Smooth muscle cell (in vitro differentiated cells): ENCODE results near the gene SLC22A5. TPM values are rescaled to one million over a fixed set of nuclear protein-coding genes. Genes with fewer than 3 reads are reported as not detected.

Experiments used
- DNase-seq: peaks from one replicate; lab custom pipeline; 2025; ENCODE audit not compliant: unreplicated experiment; lab: John Stamatoyannopoulos, UW
- H2AFZ ChIP-seq: fragments of 200-600 bp; sonication (generic); 2 replicates; pipeline ENCODE4 v1.6.0; 2016; ENCODE audit warnings: antibody characterized with exemption, low read depth, mild to moderate bottlenecking
- H3F3A ChIP-seq: fragments of 200-600 bp; sonication (generic); 2 replicates; pipeline ENCODE4 v1.6.0; 2017; ENCODE audit warnings: antibody characterized with exemption, low read depth
- H3K27ac ChIP-seq: fragments of 200-600 bp; sonication (generic); 2 replicates; pipeline ENCODE4 v1.5.1; 2016; ENCODE audit warnings: low read depth, mild to moderate bottlenecking
- H3K27me3 ChIP-seq: fragments of 200-600 bp; sonication (generic); 2 replicates; pipeline ENCODE4 v1.6.1; 2016; ENCODE audit warnings: low read depth, mild to moderate bottlenecking
- H3K36me3 ChIP-seq: fragments of 200-600 bp; sonication (generic); 2 replicates; pipeline ENCODE4 v1.5.1; 2016; ENCODE audit warnings: low read depth
- H3K4me1 ChIP-seq: fragments of 200-600 bp; sonication (generic); 2 replicates; pipeline ENCODE4 v1.5.1; 2016; ENCODE audit warnings: low read depth
- H3K4me2 ChIP-seq: fragments of 200-600 bp; sonication (generic); 2 replicates; pipeline ENCODE4 v1.6.0; 2016; ENCODE audit warnings: mild to moderate bottlenecking
- H3K4me3 ChIP-seq: fragments of 200-600 bp; sonication (generic); 2 replicates; pipeline ENCODE4 v1.5.1; 2016; ENCODE audit warnings: mild to moderate bottlenecking
- H3K79me2 ChIP-seq: fragments of 200-600 bp; sonication (generic); 2 replicates; pipeline ENCODE4 v1.6.0; 2016; ENCODE audit warnings: low read depth, mild to moderate bottlenecking
- H3K9ac ChIP-seq: fragments of 200-600 bp; sonication (generic); 2 replicates; pipeline ENCODE4 v1.6.0; 2016; ENCODE audit warnings: low read depth
- H3K9me3 ChIP-seq: fragments of 200-600 bp; sonication (generic); replicated peaks from 2 replicates; pipeline ENCODE4 v1.5.1; 2016; ENCODE audit warnings: low read depth
- H4K20me1 ChIP-seq: fragments of 200-600 bp; sonication (generic); 2 replicates; pipeline ENCODE4 v1.6.0; 2016; ENCODE audit warnings: low read depth
- WGBS: methylation state at CpG from one replicate; pipeline ENCODE4 v1.1.7; 2016; ENCODE audit warnings: low lambda C conversion rate; 5-methylcytosine and 5-hydroxymethylcytosine counted together
- polyA plus RNA-seq: library from polyadenylated mRNA; unstranded; fragments of >200 nt; fragmentation: Nextera tagmentation; extraction: Ambion mirVana; gene quantifications from 2 replicates; pipeline ENCODE4 v1.2.1, GENCODE V29; 2016
- total RNA-seq: library from RNA; depleted of rRNA; stranded (reverse); fragments of >200 nt; gene quantifications from 2 replicates; pipeline ENCODE4 v1.2.3, GENCODE V29; 2014
- TF ChIP-seq, protein P1 (sequence below): fragments of 200-600 bp; sonication (generic); IDR thresholded peaks from 2 replicates; pipeline ENCODE4 v1.5.1; 2017; ENCODE audit warnings: borderline replicate concordance, mild to moderate bottlenecking, antibody characterized with exemption; ENCODE audit not compliant: insufficient read depth, poor library complexity, severe bottlenecking

SLC22A5 gene
- total and polyA plus RNA-seq, 2 experiments from 2014 or later = 1.5 to 4.6 TPM

DNA sequence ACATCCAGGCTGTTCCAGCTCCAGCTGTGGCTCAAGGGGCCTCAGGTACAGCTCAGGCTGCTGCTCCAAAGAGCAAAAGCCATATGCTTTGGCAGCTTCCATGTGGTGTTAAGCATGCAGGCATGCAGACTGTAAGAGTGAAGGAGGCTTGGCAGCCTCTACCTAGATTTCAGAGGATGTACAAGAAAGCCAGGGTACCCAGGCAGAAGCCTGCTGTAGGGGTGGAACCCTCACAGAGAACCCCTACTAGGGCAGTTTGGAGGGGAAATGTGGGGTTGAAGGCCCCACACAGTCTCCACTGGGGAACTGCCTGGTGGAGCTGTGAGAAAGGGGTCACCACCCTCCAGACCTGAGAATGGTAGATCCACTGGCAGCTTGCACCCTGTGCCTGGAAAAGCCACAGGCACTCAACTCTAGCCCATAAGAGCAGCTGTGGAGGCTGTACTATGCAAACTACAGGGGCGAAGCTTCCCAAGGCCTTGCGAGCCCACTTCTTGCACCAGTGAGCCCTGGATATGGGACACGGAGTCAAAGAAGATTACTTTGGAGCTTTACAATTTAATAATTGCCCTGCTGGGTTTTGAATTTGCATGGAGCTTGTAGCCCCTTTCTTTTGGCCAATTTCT is 14.3 kb upstream of the SLC22A5 start:
- 95% methylated on average over 3 of the region's 3 CpGs for WGBS
- Histone ChIP-seq H3K4me2 (no peak overlapping the region), H2AFZ (no peak overlapping the region), H3K9ac (no peak overlapping the region), H3K27me3 (peaks cover 5% of the 10 kb centered on the region), H3F3A (no peaks in the 10 kb centered on the region), H3K9me3 (no peaks in the 10 kb centered on the region), H4K20me1 (no peaks in the 10 kb centered on the region), H3K79me2 (no peaks in the 10 kb centered on the region), H3K27ac (no peak overlapping the region), H3K4me1 (no peaks in the 10 kb centered on the region), H3K4me3 (no peak overlapping the region), H3K36me3 (no peaks in the 10 kb centered on the region)
- DNase-seq = no peak
- TF ChIP-seq, protein P1, sequence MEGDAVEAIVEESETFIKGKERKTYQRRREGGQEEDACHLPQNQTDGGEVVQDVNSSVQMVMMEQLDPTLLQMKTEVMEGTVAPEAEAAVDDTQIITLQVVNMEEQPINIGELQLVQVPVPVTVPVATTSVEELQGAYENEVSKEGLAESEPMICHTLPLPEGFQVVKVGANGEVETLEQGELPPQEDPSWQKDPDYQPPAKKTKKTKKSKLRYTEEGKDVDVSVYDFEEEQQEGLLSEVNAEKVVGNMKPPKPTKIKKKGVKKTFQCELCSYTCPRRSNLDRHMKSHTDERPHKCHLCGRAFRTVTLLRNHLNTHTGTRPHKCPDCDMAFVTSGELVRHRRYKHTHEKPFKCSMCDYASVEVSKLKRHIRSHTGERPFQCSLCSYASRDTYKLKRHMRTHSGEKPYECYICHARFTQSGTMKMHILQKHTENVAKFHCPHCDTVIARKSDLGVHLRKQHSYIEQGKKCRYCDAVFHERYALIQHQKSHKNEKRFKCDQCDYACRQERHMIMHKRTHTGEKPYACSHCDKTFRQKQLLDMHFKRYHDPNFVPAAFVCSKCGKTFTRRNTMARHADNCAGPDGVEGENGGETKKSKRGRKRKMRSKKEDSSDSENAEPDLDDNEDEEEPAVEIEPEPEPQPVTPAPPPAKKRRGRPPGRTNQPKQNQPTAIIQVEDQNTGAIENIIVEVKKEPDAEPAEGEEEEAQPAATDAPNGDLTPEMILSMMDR = no peak

DNA sequence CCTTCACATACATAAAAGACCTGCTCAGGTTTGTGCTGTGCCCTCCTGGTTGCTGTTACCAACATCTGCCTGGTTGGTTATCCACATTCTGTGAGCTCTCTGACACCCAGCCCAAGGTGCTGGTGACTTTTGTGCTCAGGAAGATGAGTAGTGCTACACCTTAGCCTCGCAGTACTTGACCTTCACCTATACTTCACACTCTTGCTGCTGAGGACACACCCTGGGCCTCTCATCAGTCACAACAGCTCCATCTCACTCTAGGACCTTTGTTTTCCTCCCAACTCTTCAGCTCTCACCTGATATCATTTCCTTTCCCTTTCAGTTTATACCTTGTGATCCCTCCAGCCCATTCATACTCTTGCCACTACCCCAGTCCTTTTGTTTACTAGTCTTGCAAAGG is 10.7 kb upstream of the SLC22A5 start:
- Histone ChIP-seq H3K36me3 (no peaks in the 10 kb centered on the region), H2AFZ (no peak overlapping the region), H3K4me2 (no peak overlapping the region), H3K27me3 (no peaks in the 10 kb centered on the region), H3K4me3 (no peak overlapping the region), H3K79me2 (no peaks in the 10 kb centered on the region), H3F3A (no peaks in the 10 kb centered on the region), H3K9ac (no peak overlapping the region), H3K27ac (no peak overlapping the region), H4K20me1 (no peaks in the 10 kb centered on the region), H3K4me1 (no peaks in the 10 kb centered on the region), H3K9me3 (no peaks in the 10 kb centered on the region)
- no peak for DNase-seq
- WGBS = 88% methylated on average over 1 of the region's 1 CpG
- TF ChIP-seq, protein P1 = no peak

- H4K20me1 ChIP-seq = no peaks in the 10 kb centered on the region
- H3K27me3 ChIP-seq = no peaks in the 10 kb centered on the region
- TF ChIP-seq, protein P1 = no peak
- no peaks in the 10 kb centered on the region for H3F3A ChIP-seq
- no peaks in the 10 kb centered on the region for H3K9me3 ChIP-seq
- WGBS = 100% methylated on average over 2 of the region's 2 CpGs
- no peak overlapping the region for H3K9ac ChIP-seq
- no peaks in the 10 kb centered on the region for H3K36me3 ChIP-seq
- no peak overlapping the region for H2AFZ ChIP-seq
- H3K79me2 ChIP-seq = no peaks in the 10 kb centered on the region
- H3K27ac ChIP-seq = no peak overlapping the region
- H3K4me2 ChIP-seq = no peak overlapping the region
- H3K4me3 ChIP-seq = no peak overlapping the region
- DNase-seq = no peak
- H3K4me1 ChIP-seq = no peaks in the 10 kb centered on the region
These were observed 7.4 kb upstream of the SLC22A5 start for GRCh38 chr5:132362086-132362485.
